Measurements from ENCODE around the gene PPP1R3C. TPM values are rescaled to one million over a fixed set of nuclear protein-coding genes. Genes with fewer than 3 reads are reported as not detected.

The PPP1R3C gene
- total and polyA plus RNA-seq, 8 donors: 1.2 to 50.0 (median 13.3) TPM

GRCh38 chr10:91665842-91666241 is 33.0 kb upstream of the PPP1R3C start:
- Histone ChIP-seq H3K9me3 (no peaks in the 10 kb centered on the region), H3K4me3 (no peak overlapping the region), H3K27ac (no peak overlapping the region), H3K4me1 (no peaks in the 10 kb centered on the region), H3K36me3 (no peaks in the 10 kb centered on the region), H3K27me3 (no peaks in the 10 kb centered on the region)
- TF ChIP-seq POLR2A (IDR thresholded peaks at IDR 0.05) (no peak), EP300 (IDR thresholded peaks at IDR 0.05) (no peak), POLR2AphosphoS5 (IDR thresholded peaks at IDR 0.05) (no peak), CTCF (IDR thresholded peaks at IDR 0.05) (no peak)
- intact Hi-C loops (cut with DNase I; ENCODE audit: low total_unique reads): no loop called here
- DNase-seq: no peak

- Histone ChIP-seq H3K27ac (no peak overlapping the region), H3K36me3 (no peaks in the 10 kb centered on the region), H3K4me1 (no peaks in the 10 kb centered on the region), H3K9me3 (no peaks in the 10 kb centered on the region), H3K4me3 (no peak overlapping the region), H3K27me3 (no peaks in the 10 kb centered on the region)
- DNase-seq: no peak
- 95 to 98% (median 97%) methylated on average over 2 of the region's 2 CpGs for WGBS, 5 donors
- no peak for TF ChIP-seq EP300 (IDR thresholded peaks at IDR 0.05)
- no peak for TF ChIP-seq POLR2AphosphoS5 (IDR thresholded peaks at IDR 0.05)
- TF ChIP-seq CTCF (IDR thresholded peaks at IDR 0.05): no peak
- TF ChIP-seq POLR2A (IDR thresholded peaks at IDR 0.05): no peak
- intact Hi-C loops (cut with DNase I; ENCODE audit: low total_unique reads): no loop called here
Measured at GRCh38 chr10:91664426-91664825, 31.6 kb upstream of the PPP1R3C start.

- H3K27ac ChIP-seq: no peak overlapping the region
Measured at GRCh38 chr10:91662993-91663392, 30.1 kb upstream of the PPP1R3C start.

GRCh38 chr10:91653219-91653870 is 20.5 kb upstream of the PPP1R3C start:
- no peak overlapping the region for H3K27ac ChIP-seq
- H3K4me3 ChIP-seq: no peak overlapping the region
- H3K27me3 ChIP-seq: no peaks in the 10 kb centered on the region
- H3K9me3 ChIP-seq: no peaks in the 10 kb centered on the region
- intact Hi-C loops (cut with DNase I; ENCODE audit: low total_unique reads): no loop called here
- H3K4me1 ChIP-seq: no peaks in the 10 kb centered on the region
- no peaks in the 10 kb centered on the region for H3K36me3 ChIP-seq
- 79 to 89% (median 87%) methylated on average over 6 of the region's 6 CpGs for WGBS, 5 donors
- peak in 1 of 2 donors; percentile 33 for DNase-seq
- TF ChIP-seq POLR2AphosphoS5 (IDR thresholded peaks at IDR 0.05) (no peak), EP300 (IDR thresholded peaks at IDR 0.05) (no peak), CTCF (IDR thresholded peaks at IDR 0.05) (no peak), POLR2A (IDR thresholded peaks at IDR 0.05) (no peak)

More at GRCh38 chr10:91662993-91663392, 30.1 kb upstream of the PPP1R3C start:
- H3K9me3 ChIP-seq: no peaks in the 10 kb centered on the region
- TF ChIP-seq POLR2AphosphoS5 (IDR thresholded peaks at IDR 0.05) (no peak), POLR2A (IDR thresholded peaks at IDR 0.05) (no peak)
- intact Hi-C loops (cut with DNase I; ENCODE audit: low total_unique reads): no loop called here
- no peaks in the 10 kb centered on the region for H3K4me1 ChIP-seq
- H3K4me3 ChIP-seq: no peak overlapping the region
- DNase-seq: no peak
- no peaks in the 10 kb centered on the region for H3K27me3 ChIP-seq
- 70 to 94% (median 87%) methylated on average over 1 of the region's 1 CpG for WGBS, 5 donors
- H3K36me3 ChIP-seq: no peaks in the 10 kb centered on the region

- no peaks in the 10 kb centered on the region for H3K27me3 ChIP-seq
- no peak overlapping the region for H3K4me3 ChIP-seq
- no peak overlapping the region for H3K27ac ChIP-seq
- 74 to 82% (median 75%) methylated on average over 6 of the region's 6 CpGs for WGBS, 5 donors
- no peak for DNase-seq
- H3K4me1 ChIP-seq: no peaks in the 10 kb centered on the region
- TF ChIP-seq EP300 (IDR thresholded peaks at IDR 0.05): no peak
- TF ChIP-seq POLR2AphosphoS5 (IDR thresholded peaks at IDR 0.05): no peak
- no peak for TF ChIP-seq POLR2A (IDR thresholded peaks at IDR 0.05)
- TF ChIP-seq CTCF (IDR thresholded peaks at IDR 0.05): no peak
- H3K9me3 ChIP-seq: no peaks in the 10 kb centered on the region
- H3K36me3 ChIP-seq: no peaks in the 10 kb centered on the region
- intact Hi-C loops (cut with DNase I; ENCODE audit: low total_unique reads): no loop called here
Measured at GRCh38 chr10:91652364-91652763, 19.5 kb upstream of the PPP1R3C start.

Measured in stomach (tissue), 9 donors.